GM23338 (cell line): Measurements from ENCODE around the gene GIGYF2.

Experiments used
- CREB1 ChIP-seq: fragments of 250-450 bp; sonication (Bioruptor Pico); IDR thresholded peaks from 2 replicates; pipeline ENCODE4 v1.5.0; 2020; ENCODE audit warnings: low read depth, mild to moderate bottlenecking, moderate library complexity
- ETS1 ChIP-seq: IDR thresholded peaks from 2 replicates; pipeline ENCODE4 v1.6.1; 2016; ENCODE audit warnings: antibody characterized with exemption
- EZH2 ChIP-seq: fragments of 200-600 bp; sonication (generic); IDR thresholded peaks from one replicate; pipeline ENCODE4 v1.8.0; 2017; ENCODE audit warnings: antibody characterized with exemption, mild to moderate bottlenecking, low read depth; ENCODE audit not compliant: unreplicated experiment
- EZH2phosphoT487 ChIP-seq: fragments of 200-600 bp; sonication (generic); IDR thresholded peaks from one replicate; pipeline ENCODE4 v1.8.1; 2018; ENCODE audit warnings: antibody characterized with exemption; ENCODE audit not compliant: unreplicated experiment
- JUNB ChIP-seq: IDR thresholded peaks from one replicate; pipeline ENCODE4 v1.6.1; 2016; ENCODE audit warnings: antibody characterized with exemption; ENCODE audit not compliant: unreplicated experiment
- NANOG ChIP-seq: IDR thresholded peaks from 2 replicates; pipeline ENCODE4 v1.6.1; 2016; ENCODE audit warnings: antibody characterized with exemption, borderline replicate concordance
- POLR2AphosphoS5 ChIP-seq: IDR thresholded peaks from 2 replicates; pipeline ENCODE4 v1.6.1; 2016; ENCODE audit warnings: antibody characterized with exemption, low read depth
- REST ChIP-seq: IDR thresholded peaks from one replicate; pipeline ENCODE4 v1.6.1; 2018; ENCODE audit warnings: antibody characterized with exemption; ENCODE audit not compliant: unreplicated experiment
- STAT1 ChIP-seq: IDR thresholded peaks from one replicate; pipeline ENCODE4 v1.6.1; 2016; ENCODE audit warnings: antibody characterized with exemption; ENCODE audit not compliant: unreplicated experiment
- ZNF114 ChIP-seq: fragments of 250-450 bp; sonication (Bioruptor Pico); IDR thresholded peaks from 2 replicates; pipeline ENCODE4 v1.5.0; 2020; ENCODE audit warnings: mild to moderate bottlenecking, moderate library complexity
- ZNF331 ChIP-seq: fragments of 250-450 bp; sonication (Bioruptor Pico); IDR thresholded peaks from 2 replicates; pipeline ENCODE4 v1.5.0; 2020; ENCODE audit warnings: low read depth, mild to moderate bottlenecking, moderate library complexity
- TF ChIP-seq, protein P1 (sequence below), 2 experiments: fragments of 200-600 bp in 1 of 2; sonication (generic) in 1 of 2; conservative IDR thresholded peaks; 2 replicates each; pipeline versions ENCODE4 v1.5.1 to v1.6.1; 2016 to 2017; ENCODE audit warnings: antibody characterized with exemption in 2 of 2, low read depth in 2 of 2, mild to moderate bottlenecking in 2 of 2, moderate library complexity in 1 of 2

- TF ChIP-seq, protein P1, sequence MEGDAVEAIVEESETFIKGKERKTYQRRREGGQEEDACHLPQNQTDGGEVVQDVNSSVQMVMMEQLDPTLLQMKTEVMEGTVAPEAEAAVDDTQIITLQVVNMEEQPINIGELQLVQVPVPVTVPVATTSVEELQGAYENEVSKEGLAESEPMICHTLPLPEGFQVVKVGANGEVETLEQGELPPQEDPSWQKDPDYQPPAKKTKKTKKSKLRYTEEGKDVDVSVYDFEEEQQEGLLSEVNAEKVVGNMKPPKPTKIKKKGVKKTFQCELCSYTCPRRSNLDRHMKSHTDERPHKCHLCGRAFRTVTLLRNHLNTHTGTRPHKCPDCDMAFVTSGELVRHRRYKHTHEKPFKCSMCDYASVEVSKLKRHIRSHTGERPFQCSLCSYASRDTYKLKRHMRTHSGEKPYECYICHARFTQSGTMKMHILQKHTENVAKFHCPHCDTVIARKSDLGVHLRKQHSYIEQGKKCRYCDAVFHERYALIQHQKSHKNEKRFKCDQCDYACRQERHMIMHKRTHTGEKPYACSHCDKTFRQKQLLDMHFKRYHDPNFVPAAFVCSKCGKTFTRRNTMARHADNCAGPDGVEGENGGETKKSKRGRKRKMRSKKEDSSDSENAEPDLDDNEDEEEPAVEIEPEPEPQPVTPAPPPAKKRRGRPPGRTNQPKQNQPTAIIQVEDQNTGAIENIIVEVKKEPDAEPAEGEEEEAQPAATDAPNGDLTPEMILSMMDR (conservative IDR thresholded peaks at IDR 0.05; ENCODE audit: low read depth in 2 of 2), result no peak
- TF ChIP-seq JUNB (no peak), EZH2 (no peak), EZH2phosphoT487 (no peak), CREB1 (CRISPR knock-in tag) (no peak), ETS1 (no peak), REST (no peak), POLR2AphosphoS5 (no peak), NANOG (no peak), ZNF331 (CRISPR knock-in tag) (no peak), STAT1 (no peak), ZNF114 (no peak)
Measured at GRCh38 chr2:232903989-232904388, 206.9 kb downstream of the GIGYF2 start.
